GM23338 (cell line): ENCODE results near the gene HNRNPC. TPM values are rescaled to one million over a fixed set of nuclear protein-coding genes. Genes with fewer than 3 reads are reported as not detected.

ENCODE experiments used
- ATAC-seq: fragments of 200-7000 bp; cut with Tn5 transposase; 3 replicates; pipeline ENCODE4 v1.9.1; 2020
- DNase-seq: peaks from one replicate; pipeline ENCODE4 v3.0.0-alpha.2; 2015; ENCODE audit warnings: low spot score
- H2AFZ ChIP-seq: fragments of 200-600 bp; sonication (generic); 2 replicates; pipeline ENCODE4 v1.8.0; 2016; ENCODE audit warnings: antibody characterized with exemption, mild to moderate bottlenecking, moderate library complexity
- H3F3A ChIP-seq: fragments of 200-600 bp; sonication (generic); replicated peaks from 2 replicates; pipeline ENCODE4 v1.8.0; 2017; ENCODE audit warnings: antibody characterized with exemption, mixed run types, low read depth
- H3K27ac ChIP-seq: fragments of 200-600 bp; sonication (generic); 2 replicates; pipeline ENCODE4 v1.6.1; 2016; ENCODE audit warnings: low read depth
- H3K27me3 ChIP-seq: fragments of 200-600 bp; sonication (generic); 2 replicates; pipeline ENCODE4 v1.8.0; 2016; ENCODE audit warnings: mild to moderate bottlenecking, mixed run types, moderate library complexity; ENCODE audit not compliant: insufficient read depth
- H3K36me3 ChIP-seq: fragments of 200-600 bp; sonication (generic); 2 replicates; pipeline ENCODE4 v1.8.0; 2016; ENCODE audit warnings: mild to moderate bottlenecking; ENCODE audit not compliant: insufficient read depth
- H3K4me1 ChIP-seq: fragments of 200-600 bp; sonication (generic); 2 replicates; pipeline ENCODE4 v1.8.0; 2016; ENCODE audit warnings: mild to moderate bottlenecking, moderate library complexity; ENCODE audit not compliant: insufficient read depth
- H3K4me2 ChIP-seq: fragments of 200-600 bp; sonication (generic); 2 replicates; pipeline ENCODE4 v1.7.1; 2017; ENCODE audit warnings: mixed run types
- H3K4me3 ChIP-seq: fragments of 200-600 bp; sonication (generic); 2 replicates; pipeline ENCODE4 v1.6.1; 2016; ENCODE audit warnings: mixed run types
- H3K79me2 ChIP-seq: fragments of 200-600 bp; sonication (generic); replicated peaks from 2 replicates; pipeline ENCODE4 v1.8.0; 2017; ENCODE audit warnings: mild to moderate bottlenecking; ENCODE audit not compliant: insufficient read depth
- H3K9me2 ChIP-seq: fragments of 200-600 bp; sonication (generic); 2 replicates; pipeline ENCODE4 v1.8.0; 2017; ENCODE audit not compliant: insufficient read depth
- H4K20me1 ChIP-seq: fragments of 200-600 bp; sonication (generic); replicated peaks from 2 replicates; pipeline ENCODE4 v1.8.0; 2017; ENCODE audit warnings: mild to moderate bottlenecking; ENCODE audit not compliant: insufficient read depth
- H3K27ac Mint-ChIP-seq: 2 replicates; pipeline ENCODE4 v1.8.0; 2020; ENCODE audit warnings: inconsistent platforms, mild to moderate bottlenecking, moderate library complexity, mixed read lengths
- H3K27me3 Mint-ChIP-seq: 3 replicates; pipeline ENCODE4 v1.8.0; 2022; ENCODE audit warnings: low read depth, mild to moderate bottlenecking, moderate library complexity, mixed read lengths, inconsistent platforms; ENCODE audit not compliant: insufficient read depth, poor library complexity
- H3K36me3 Mint-ChIP-seq: 3 replicates; pipeline ENCODE4 v1.8.0; 2021; ENCODE audit warnings: low read depth, mild to moderate bottlenecking, inconsistent platforms, moderate library complexity, mixed read lengths
- H3K4me1 Mint-ChIP-seq: 3 replicates; pipeline ENCODE4 v1.8.0; 2020; ENCODE audit warnings: mild to moderate bottlenecking, inconsistent platforms, mixed read lengths
- H3K4me3 Mint-ChIP-seq: 3 replicates; pipeline ENCODE4 v1.8.0; 2021; ENCODE audit warnings: moderate library complexity, mild to moderate bottlenecking, inconsistent platforms, mixed read lengths
- H3K9me3 Mint-ChIP-seq: 3 replicates; pipeline ENCODE4 v1.8.0; 2020; ENCODE audit warnings: moderate library complexity, mild to moderate bottlenecking, inconsistent platforms, mixed read lengths
- EZH2phosphoT487 ChIP-seq: fragments of 200-600 bp; sonication (generic); IDR thresholded peaks from one replicate; pipeline ENCODE4 v1.8.1; 2018; ENCODE audit warnings: antibody characterized with exemption; ENCODE audit not compliant: unreplicated experiment
- JUNB ChIP-seq: IDR thresholded peaks from one replicate; pipeline ENCODE4 v1.6.1; 2016; ENCODE audit warnings: antibody characterized with exemption; ENCODE audit not compliant: unreplicated experiment
- NANOG ChIP-seq: IDR thresholded peaks from 2 replicates; pipeline ENCODE4 v1.6.1; 2016; ENCODE audit warnings: antibody characterized with exemption, borderline replicate concordance
- POLR2AphosphoS5 ChIP-seq: IDR thresholded peaks from 2 replicates; pipeline ENCODE4 v1.6.1; 2016; ENCODE audit warnings: antibody characterized with exemption, low read depth
- STAT1 ChIP-seq: IDR thresholded peaks from one replicate; pipeline ENCODE4 v1.6.1; 2016; ENCODE audit warnings: antibody characterized with exemption; ENCODE audit not compliant: unreplicated experiment
- ZNF331 ChIP-seq: fragments of 250-450 bp; sonication (Bioruptor Pico); IDR thresholded peaks from 2 replicates; pipeline ENCODE4 v1.5.0; 2020; ENCODE audit warnings: low read depth, mild to moderate bottlenecking, moderate library complexity
- polyA plus RNA-seq: library from polyadenylated mRNA; unstranded; fragments of >200 nt; fragmentation: Nextera tagmentation; extraction: Ambion mirVana; gene quantifications from 2 replicates; pipeline ENCODE4 v1.2.1, GENCODE V29; 2016
- total RNA-seq: library from RNA; depleted of rRNA; stranded (reverse); fragments of >200 nt; shearing (Covaris generic); gene quantifications from 2 replicates; pipeline ENCODE4 v1.2.3, GENCODE V29; 2014
- TF ChIP-seq, protein P1 (sequence below), 2 experiments: fragments of 200-600 bp in 1 of 2; sonication (generic) in 1 of 2; conservative IDR thresholded peaks; 2 replicates each; pipeline versions ENCODE4 v1.5.1 to v1.6.1; 2016 to 2017; ENCODE audit warnings: antibody characterized with exemption in 2 of 2, low read depth in 2 of 2, mild to moderate bottlenecking in 2 of 2, moderate library complexity in 1 of 2
- TF ChIP-seq, protein P2 (sequence below): IDR thresholded peaks from 2 replicates; pipeline ENCODE4 v1.6.1; 2016; ENCODE audit warnings: antibody characterized with exemption
- TF ChIP-seq, protein P3 (sequence below): IDR thresholded peaks from one replicate; pipeline ENCODE4 v1.6.1; 2018; ENCODE audit warnings: antibody characterized with exemption; ENCODE audit not compliant: unreplicated experiment

The HNRNPC gene
- total and polyA plus RNA-seq, 2 experiments from 2014 or later = 1,259 to 1,296 TPM

DNA sequence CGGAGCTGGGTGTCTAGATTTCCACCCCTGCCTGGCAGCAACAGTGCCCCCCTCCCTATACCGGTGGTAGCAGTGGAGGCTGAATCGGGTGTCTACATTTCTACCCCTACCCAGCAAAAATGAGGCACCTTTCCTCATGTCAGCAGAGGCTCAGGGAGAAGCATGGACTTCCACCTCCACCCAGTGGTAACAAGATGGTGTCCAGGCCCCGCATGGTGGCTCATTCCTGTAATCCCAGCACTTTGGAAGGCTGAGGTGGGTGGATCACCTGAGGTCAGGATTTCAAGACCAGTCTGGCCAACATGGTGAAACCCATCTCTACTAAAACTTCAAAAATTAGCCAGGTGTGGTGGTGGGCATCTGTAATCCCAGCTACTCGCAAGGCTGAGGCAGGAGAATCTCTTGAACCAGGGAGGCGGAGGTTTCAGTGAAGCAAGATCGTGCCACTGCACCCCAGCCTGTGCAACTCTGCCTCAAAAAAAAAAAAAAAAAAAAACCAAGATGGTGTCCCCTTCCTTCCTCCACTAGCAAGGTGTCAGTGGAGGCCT is 77.9 kb downstream of the HNRNPC start:
- Histone ChIP-seq H3K4me3 (peak overlapping the region; percentile 49; the same call in 1 of the 2 replicates), H3K79me2 (no peaks in the 10 kb centered on the region), H2AFZ (peak overlapping the region; percentile 97), H3K4me2 (peak overlapping the region; percentile 58), H3K36me3 (no peaks in the 10 kb centered on the region), H3K27me3 (no peaks in the 10 kb centered on the region), H3K4me1 (peaks cover 11% of the 10 kb centered on the region), H3K27ac (no peak overlapping the region), H4K20me1 (no peaks in the 10 kb centered on the region), H3F3A (no peaks in the 10 kb centered on the region), H3K9me2 (peaks cover 9% of the 10 kb centered on the region; the same call in 1 of the 2 replicates)
- H3K36me3 Mint-ChIP-seq = no peaks in the 10 kb centered on the region
- peaks cover 9% of the 10 kb centered on the region; the same call in 2 of the 3 replicates for H3K9me3 Mint-ChIP-seq
- H3K4me3 Mint-ChIP-seq = no peak overlapping the region
- H3K4me1 Mint-ChIP-seq = peaks cover 15% of the 10 kb centered on the region
- no peak for TF ChIP-seq EZH2phosphoT487
- TF ChIP-seq, protein P1, sequence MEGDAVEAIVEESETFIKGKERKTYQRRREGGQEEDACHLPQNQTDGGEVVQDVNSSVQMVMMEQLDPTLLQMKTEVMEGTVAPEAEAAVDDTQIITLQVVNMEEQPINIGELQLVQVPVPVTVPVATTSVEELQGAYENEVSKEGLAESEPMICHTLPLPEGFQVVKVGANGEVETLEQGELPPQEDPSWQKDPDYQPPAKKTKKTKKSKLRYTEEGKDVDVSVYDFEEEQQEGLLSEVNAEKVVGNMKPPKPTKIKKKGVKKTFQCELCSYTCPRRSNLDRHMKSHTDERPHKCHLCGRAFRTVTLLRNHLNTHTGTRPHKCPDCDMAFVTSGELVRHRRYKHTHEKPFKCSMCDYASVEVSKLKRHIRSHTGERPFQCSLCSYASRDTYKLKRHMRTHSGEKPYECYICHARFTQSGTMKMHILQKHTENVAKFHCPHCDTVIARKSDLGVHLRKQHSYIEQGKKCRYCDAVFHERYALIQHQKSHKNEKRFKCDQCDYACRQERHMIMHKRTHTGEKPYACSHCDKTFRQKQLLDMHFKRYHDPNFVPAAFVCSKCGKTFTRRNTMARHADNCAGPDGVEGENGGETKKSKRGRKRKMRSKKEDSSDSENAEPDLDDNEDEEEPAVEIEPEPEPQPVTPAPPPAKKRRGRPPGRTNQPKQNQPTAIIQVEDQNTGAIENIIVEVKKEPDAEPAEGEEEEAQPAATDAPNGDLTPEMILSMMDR (conservative IDR thresholded peaks at IDR 0.05; ENCODE audit: low read depth in 2 of 2) = peak in 1 of 2 experiments; percentile 37; a peak in 2 of 4 replicates
- ATAC-seq (no peak), DNase-seq (no peak)
- H3K27me3 Mint-ChIP-seq = peaks cover 7% of the 10 kb centered on the region
- no peak overlapping the region for H3K27ac Mint-ChIP-seq

DNA sequence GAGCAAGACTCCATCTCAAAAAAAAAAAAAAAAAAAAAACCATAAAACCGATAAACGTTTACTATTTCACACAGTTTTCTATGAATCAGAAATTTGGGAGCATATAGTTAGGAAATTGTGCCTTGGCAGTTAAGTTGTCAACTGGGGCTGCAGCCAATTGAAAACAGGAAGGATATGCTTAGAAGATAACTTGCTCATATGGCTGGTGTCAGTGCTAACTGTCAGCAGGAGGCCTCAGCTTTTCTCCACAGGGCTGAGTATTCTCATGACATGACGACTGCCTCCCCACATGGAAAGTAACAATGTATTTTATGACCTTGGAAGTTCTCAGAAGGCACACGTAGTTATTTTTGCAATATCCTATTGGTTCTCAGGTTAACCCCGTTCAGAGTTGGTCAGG is 83.8 kb downstream of the HNRNPC start:
- H3K9me3 Mint-ChIP-seq = peaks cover 21% of the 10 kb centered on the region
- no peaks in the 10 kb centered on the region for H3K27me3 ChIP-seq
- no peaks in the 10 kb centered on the region for H3F3A ChIP-seq
- H3K4me1 Mint-ChIP-seq = no peaks in the 10 kb centered on the region
- DNase-seq = no peak
- H3K4me3 Mint-ChIP-seq = no peak overlapping the region
- no peak for ATAC-seq
- TF ChIP-seq JUNB (no peak), POLR2AphosphoS5 (no peak), NANOG (no peak)
- TF ChIP-seq, protein P2, sequence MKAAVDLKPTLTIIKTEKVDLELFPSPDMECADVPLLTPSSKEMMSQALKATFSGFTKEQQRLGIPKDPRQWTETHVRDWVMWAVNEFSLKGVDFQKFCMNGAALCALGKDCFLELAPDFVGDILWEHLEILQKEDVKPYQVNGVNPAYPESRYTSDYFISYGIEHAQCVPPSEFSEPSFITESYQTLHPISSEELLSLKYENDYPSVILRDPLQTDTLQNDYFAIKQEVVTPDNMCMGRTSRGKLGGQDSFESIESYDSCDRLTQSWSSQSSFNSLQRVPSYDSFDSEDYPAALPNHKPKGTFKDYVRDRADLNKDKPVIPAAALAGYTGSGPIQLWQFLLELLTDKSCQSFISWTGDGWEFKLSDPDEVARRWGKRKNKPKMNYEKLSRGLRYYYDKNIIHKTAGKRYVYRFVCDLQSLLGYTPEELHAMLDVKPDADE = no peak
- H3K4me3 ChIP-seq = no peak overlapping the region
- no peaks in the 10 kb centered on the region for H3K36me3 ChIP-seq
- H3K27me3 Mint-ChIP-seq = peaks cover 3% of the 10 kb centered on the region
- H3K4me2 ChIP-seq = no peak overlapping the region
- H3K4me1 ChIP-seq = no peaks in the 10 kb centered on the region
- 0 out of 2 replicates have a peak, but pooled peaks cover 6% of the 10 kb centered on the region for H3K9me2 ChIP-seq
- no peak overlapping the region for H3K27ac Mint-ChIP-seq
- no peak overlapping the region for H2AFZ ChIP-seq
- no peaks in the 10 kb centered on the region for H4K20me1 ChIP-seq
- no peaks in the 10 kb centered on the region for H3K36me3 Mint-ChIP-seq
- H3K79me2 ChIP-seq = no peaks in the 10 kb centered on the region
- H3K27ac ChIP-seq = no peak overlapping the region

DNA sequence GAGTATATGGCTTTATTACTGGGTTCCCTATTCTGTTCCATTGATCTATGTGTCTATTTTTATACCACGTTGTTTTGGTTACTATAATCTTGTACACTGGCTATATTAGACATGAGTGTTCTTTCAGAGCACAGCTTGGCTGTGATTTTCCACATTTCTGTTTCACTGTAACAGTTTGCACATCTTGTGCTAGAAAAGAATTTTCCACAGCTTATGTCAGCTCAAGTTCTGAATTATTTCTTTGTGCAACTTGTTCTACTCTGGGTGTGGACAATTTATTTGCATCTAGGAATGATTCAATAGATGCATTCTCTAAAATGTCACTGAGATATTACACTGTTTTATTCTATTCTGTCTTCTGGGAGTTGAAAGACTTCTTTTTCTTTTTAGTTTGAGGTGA is 85.0 kb downstream of the HNRNPC start:
- DNase-seq (no peak), ATAC-seq (no peak)
- Histone ChIP-seq H3K4me2 (no peak overlapping the region), H3K4me3 (no peak overlapping the region), H3K27me3 (no peaks in the 10 kb centered on the region), H3K27ac (no peak overlapping the region), H4K20me1 (no peaks in the 10 kb centered on the region), H3K36me3 (no peaks in the 10 kb centered on the region), H3K9me2 (0 out of 2 replicates have a peak, but pooled peaks cover 6% of the 10 kb centered on the region), H2AFZ (no peak overlapping the region), H3F3A (no peaks in the 10 kb centered on the region), H3K4me1 (no peaks in the 10 kb centered on the region), H3K79me2 (no peaks in the 10 kb centered on the region)
- Mint-ChIP-seq H3K27me3 (peaks cover 3% of the 10 kb centered on the region), H3K27ac (no peak overlapping the region), H3K36me3 (no peaks in the 10 kb centered on the region), H3K4me1 (no peaks in the 10 kb centered on the region), H3K4me3 (no peak overlapping the region), H3K9me3 (peaks cover 21% of the 10 kb centered on the region)
- TF ChIP-seq ZNF331 = no peak
- no peak for TF ChIP-seq STAT1
- no peak for TF ChIP-seq POLR2AphosphoS5
- TF ChIP-seq NANOG = no peak
- TF ChIP-seq, protein P3, sequence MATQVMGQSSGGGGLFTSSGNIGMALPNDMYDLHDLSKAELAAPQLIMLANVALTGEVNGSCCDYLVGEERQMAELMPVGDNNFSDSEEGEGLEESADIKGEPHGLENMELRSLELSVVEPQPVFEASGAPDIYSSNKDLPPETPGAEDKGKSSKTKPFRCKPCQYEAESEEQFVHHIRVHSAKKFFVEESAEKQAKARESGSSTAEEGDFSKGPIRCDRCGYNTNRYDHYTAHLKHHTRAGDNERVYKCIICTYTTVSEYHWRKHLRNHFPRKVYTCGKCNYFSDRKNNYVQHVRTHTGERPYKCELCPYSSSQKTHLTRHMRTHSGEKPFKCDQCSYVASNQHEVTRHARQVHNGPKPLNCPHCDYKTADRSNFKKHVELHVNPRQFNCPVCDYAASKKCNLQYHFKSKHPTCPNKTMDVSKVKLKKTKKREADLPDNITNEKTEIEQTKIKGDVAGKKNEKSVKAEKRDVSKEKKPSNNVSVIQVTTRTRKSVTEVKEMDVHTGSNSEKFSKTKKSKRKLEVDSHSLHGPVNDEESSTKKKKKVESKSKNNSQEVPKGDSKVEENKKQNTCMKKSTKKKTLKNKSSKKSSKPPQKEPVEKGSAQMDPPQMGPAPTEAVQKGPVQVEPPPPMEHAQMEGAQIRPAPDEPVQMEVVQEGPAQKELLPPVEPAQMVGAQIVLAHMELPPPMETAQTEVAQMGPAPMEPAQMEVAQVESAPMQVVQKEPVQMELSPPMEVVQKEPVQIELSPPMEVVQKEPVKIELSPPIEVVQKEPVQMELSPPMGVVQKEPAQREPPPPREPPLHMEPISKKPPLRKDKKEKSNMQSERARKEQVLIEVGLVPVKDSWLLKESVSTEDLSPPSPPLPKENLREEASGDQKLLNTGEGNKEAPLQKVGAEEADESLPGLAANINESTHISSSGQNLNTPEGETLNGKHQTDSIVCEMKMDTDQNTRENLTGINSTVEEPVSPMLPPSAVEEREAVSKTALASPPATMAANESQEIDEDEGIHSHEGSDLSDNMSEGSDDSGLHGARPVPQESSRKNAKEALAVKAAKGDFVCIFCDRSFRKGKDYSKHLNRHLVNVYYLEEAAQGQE = no peak
- TF ChIP-seq, protein P1 (conservative IDR thresholded peaks at IDR 0.05; ENCODE audit: low read depth in 2 of 2) = no peak
